Measurements from ENCODE around the gene LIMS1.

GRCh38 chr2:108614659-108615058 is 80.4 kb downstream of the LIMS1 start:
- TF ChIP-seq EZH2 (IDR thresholded peaks at IDR 0.05; ENCODE audit: insufficient read depth, poor library complexity, severe bottlenecking) (no peak), EZH2phosphoT487 (IDR thresholded peaks at IDR 0.05; ENCODE audit: insufficient read depth, low read depth) (no peak)

Measured in GM23248 (cell line).